Activated naive CD4-positive, alpha-beta T cell treated with anti-CD3 and anti-CD28 coated beads, Interleukin-2, amount 50 U/mL, for 72 hours (primary cell): ENCODE data around the gene MGAT5B. TPM values are rescaled to one million over a fixed set of nuclear protein-coding genes. Genes with fewer than 3 reads are reported as not detected.
A peak's percentile ranks its signal among the peaks of the same experiment; 100 is the strongest.

Experiments used
- ATAC-seq, 2 donors: fragments of 150-1000 bp; cut with Tn5 transposase; 2 replicates each; pipeline ENCODE4 v1.10.0; 2021; ENCODE audit warnings: mild to moderate bottlenecking in 2 of 2, moderate library complexity in 2 of 2
- DNase-seq, 2 donors: peaks; one replicate each; pipeline ENCODE4 v3.0.0; 2021 to 2022; ENCODE audit warnings: low spot score in 2 of 2
- H3K27ac Mint-ChIP-seq, 2 donors: one replicate each; pipeline ENCODE4 v1.8.0; 2022; ENCODE audit warnings: mild to moderate bottlenecking in 2 of 2, mixed read lengths in 2 of 2
- H3K36me3 Mint-ChIP-seq, 2 donors: one replicate each; pipeline ENCODE4 v1.8.0; 2022; ENCODE audit warnings: mixed read lengths in 2 of 2
- H3K9me3 Mint-ChIP-seq, 2 donors: one replicate each; pipeline ENCODE4 v1.8.0; 2022; ENCODE audit warnings: mixed read lengths in 2 of 2
- total RNA-seq, 2 donors: library from RNA; stranded (reverse); gene quantifications; one replicate each; pipeline ENCODE4 v1.2.3, GENCODE V29; 2022

Gene MGAT5B
- total RNA-seq, 2 donors from 2014 or later = 0.77 TPM; not detected in 1

DNA sequence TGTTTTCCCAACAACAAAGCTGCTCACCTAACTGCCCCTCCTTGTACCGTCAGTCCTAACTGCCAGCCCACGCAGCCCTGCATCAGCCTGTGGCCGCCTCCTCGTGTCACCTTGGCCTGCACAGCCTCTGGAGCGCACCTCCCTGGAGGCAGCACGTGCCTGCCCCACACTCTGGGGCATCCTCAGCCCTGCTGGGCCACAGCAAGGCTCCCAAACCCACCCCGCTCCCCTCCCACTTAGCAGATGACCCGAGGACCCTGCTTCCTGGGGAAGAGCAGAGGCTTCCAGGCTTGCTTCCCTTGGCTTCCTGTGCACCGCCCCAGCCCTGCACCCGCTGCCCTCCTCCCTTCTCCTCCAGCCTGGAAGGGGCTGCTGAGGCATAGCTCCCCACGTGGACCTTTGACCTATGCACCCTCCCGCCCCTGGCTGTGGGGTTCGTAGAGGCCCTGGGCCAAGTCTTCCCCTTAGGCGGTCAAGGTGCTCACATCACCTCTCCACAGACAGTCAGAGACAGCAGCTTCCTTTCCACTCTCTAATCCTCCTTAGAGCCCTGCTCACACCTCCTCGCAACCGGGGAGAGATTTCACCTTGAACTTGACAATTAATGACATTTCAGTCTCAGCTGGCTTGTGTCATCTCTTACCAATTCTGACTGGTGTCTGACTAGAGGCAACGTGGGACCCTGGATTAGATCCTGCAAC lies 115.0 kb downstream of the MGAT5B start:
- H3K9me3 Mint-ChIP-seq = peaks cover 2% of the 10 kb centered on the region in 2 donors
- ATAC-seq (peak; percentile 32 to 37), DNase-seq (no peak)
- H3K27ac Mint-ChIP-seq = peak overlapping the region in 1 of 2 donors; percentile 71
- H3K36me3 Mint-ChIP-seq = peaks cover 6% of the 10 kb centered on the region in 2 donors

DNA sequence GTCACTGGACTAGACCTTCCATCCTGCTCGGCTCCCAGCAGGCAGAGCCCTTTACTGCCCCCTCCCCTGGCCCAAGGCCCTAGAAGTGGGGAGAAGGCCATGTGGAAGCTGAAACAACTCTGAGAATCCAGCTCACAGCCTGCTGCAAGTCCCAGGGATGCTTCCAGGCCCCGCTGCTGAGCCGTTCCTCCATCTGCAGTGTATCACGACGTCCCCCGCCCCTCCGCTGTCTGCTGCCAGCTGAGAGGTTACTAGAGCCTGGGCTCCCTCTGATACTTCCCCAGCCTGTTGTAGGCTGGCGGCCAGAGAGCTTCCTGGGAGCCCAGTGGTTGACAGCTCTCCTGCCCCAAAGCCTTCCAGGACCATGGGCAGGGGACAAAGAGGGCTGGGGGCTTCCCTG lies 118.2 kb downstream of the MGAT5B start:
- ATAC-seq = no peak
- H3K36me3 Mint-ChIP-seq = no peaks in the 10 kb centered on the region
- no peaks in the 10 kb centered on the region for H3K9me3 Mint-ChIP-seq
- DNase-seq = no peak
- no peak overlapping the region for H3K27ac Mint-ChIP-seq

DNA sequence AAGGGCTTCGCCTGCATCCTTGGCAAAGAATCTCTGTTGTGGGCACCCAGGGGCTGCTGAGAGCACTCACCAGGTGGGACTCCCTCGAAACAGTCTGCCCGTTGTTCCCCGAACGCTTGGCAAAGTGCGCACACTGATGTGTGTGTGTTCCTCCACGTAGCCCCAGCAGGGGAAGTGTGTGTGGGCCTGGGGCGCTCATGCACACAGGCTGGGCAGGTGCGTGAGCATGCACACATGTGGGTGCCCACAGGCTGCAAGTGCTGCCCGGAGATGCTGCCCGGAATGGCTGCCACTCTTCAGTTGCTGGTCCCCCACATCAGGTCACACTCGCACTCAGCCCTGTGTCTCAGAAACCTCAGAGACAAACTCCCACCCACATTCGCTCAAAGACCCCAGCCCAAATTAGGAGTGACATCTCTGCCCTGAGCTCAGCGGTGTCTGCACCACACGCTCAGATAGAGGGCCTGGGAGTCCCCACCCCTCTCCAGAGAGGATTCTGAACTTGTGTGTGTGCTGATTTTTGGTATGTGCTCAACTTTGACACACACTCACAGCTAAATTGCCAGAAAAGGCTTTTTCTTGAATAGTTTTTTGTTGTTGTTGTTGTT lies 119.4 kb downstream of the MGAT5B start:
- no peak overlapping the region for H3K27ac Mint-ChIP-seq
- H3K9me3 Mint-ChIP-seq = no peaks in the 10 kb centered on the region
- ATAC-seq = no peak
- no peaks in the 10 kb centered on the region for H3K36me3 Mint-ChIP-seq
- DNase-seq = no peak

DNA sequence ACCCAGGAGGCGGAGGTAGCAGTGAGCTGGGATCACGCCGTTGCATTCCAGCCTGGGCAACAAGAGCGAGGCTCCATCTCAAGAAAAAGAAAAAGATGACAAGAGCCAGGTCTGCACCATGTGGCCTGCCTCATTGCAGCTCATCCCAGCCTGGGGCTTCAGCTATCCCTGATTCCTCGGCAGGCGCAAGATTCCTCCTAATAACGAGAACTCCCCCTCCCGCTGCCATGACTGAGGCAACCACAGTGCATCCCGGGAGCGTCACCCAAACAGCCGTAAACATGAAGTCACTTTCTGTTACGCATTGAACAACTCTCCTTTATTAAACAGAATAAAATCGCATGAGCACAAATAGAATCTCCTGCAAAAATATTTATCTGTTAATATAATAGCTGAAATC lies 120.6 kb downstream of the MGAT5B start:
- H3K9me3 Mint-ChIP-seq = no peaks in the 10 kb centered on the region
- H3K36me3 Mint-ChIP-seq = no peaks in the 10 kb centered on the region
- ATAC-seq = no peak
- no peak for DNase-seq
- H3K27ac Mint-ChIP-seq = no peak overlapping the region

DNA sequence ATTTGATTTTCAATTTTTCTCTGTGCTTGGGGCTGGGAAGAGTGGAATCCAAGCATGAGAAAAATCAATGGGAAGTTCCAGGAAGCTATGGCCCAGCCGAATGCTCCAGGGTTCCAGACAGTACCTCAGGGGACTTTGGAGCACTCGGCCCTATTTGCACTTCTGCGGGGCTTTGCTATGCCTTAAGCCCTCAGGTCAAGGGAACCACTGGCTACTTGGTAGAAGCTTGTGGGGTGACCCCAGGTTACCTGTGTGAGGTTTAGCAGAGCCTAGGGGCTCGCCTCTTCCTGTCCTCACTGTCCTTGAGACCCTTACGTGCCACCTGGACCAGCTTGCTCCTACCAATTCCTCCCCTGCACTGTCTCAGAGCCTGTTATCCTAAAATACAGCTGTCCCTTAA lies 121.3 kb downstream of the MGAT5B start:
- ATAC-seq (no peak), DNase-seq (no peak)
- Mint-ChIP-seq H3K36me3 (no peaks in the 10 kb centered on the region), H3K9me3 (no peaks in the 10 kb centered on the region), H3K27ac (no peak overlapping the region)

DNA sequence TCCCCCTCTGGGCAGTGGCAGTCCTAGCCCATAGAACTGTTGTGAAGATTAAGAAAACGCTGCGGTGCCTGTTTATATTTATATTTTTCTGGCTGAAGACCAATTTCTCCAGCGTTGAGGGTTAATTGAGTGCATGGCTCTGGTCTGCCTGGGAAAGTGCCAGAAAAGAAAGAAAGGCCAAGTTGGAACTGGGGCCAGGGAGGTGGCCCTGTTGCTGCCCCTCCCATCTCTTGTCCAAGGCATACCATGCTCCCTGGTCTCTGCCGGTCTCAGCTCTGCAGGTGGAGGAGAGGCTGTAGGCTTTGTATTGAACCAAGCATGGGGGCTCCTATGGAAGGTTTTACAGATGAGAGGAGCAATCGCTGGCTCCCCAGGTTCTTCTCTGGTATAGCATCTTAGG lies 124.7 kb downstream of the MGAT5B start:
- Mint-ChIP-seq H3K9me3 (no peaks in the 10 kb centered on the region), H3K36me3 (no peaks in the 10 kb centered on the region), H3K27ac (no peak overlapping the region)
- ATAC-seq (no peak), DNase-seq (no peak)

DNA sequence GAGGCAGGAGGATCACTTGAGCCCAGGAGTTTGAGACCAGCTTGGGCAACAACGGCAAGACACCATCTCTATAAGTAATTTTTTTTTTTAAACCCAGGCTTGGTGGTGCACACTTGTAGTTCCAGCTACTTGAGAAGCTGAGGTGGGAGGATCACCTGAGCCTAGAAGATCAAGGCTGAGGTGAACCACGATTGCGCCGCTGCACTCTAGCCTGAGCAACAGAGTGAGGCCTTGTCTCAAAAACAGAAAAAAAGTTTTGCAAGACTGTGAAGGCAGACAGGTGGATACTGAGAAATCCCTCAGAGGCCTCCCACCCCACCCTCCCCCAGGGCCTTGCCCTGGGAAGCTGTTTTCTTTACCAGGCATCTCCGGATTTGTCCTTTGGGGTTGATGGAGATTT lies 125.4 kb downstream of the MGAT5B start:
- no peaks in the 10 kb centered on the region for H3K9me3 Mint-ChIP-seq
- peak overlapping the region in 1 of 2 donors; percentile 25 for H3K27ac Mint-ChIP-seq
- ATAC-seq = no peak
- H3K36me3 Mint-ChIP-seq = no peaks in the 10 kb centered on the region
- DNase-seq = no peak

DNA sequence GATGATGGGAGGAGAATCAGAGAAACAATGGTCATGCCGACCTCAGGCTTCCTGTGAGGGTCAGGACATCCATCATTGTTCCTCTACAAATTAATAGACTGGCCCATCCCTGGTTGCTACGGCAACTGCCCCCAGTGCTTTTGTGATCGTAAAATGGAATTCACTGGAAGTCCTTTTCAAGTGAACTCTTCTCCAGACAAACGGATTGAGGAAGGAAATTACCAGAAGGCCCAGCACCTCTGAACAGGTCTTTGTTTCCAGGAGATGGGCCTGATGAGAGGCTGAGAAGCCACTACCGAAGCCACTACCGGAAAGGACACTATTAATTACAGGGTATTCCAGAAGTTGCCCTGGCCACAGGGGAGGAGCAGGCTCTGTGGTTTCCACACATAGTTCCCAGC lies 126.0 kb downstream of the MGAT5B start:
- DNase-seq (no peak), ATAC-seq (no peak)
- Mint-ChIP-seq H3K27ac (peak overlapping the region in 1 of 2 donors; percentile 25), H3K36me3 (no peaks in the 10 kb centered on the region), H3K9me3 (no peaks in the 10 kb centered on the region)

DNA sequence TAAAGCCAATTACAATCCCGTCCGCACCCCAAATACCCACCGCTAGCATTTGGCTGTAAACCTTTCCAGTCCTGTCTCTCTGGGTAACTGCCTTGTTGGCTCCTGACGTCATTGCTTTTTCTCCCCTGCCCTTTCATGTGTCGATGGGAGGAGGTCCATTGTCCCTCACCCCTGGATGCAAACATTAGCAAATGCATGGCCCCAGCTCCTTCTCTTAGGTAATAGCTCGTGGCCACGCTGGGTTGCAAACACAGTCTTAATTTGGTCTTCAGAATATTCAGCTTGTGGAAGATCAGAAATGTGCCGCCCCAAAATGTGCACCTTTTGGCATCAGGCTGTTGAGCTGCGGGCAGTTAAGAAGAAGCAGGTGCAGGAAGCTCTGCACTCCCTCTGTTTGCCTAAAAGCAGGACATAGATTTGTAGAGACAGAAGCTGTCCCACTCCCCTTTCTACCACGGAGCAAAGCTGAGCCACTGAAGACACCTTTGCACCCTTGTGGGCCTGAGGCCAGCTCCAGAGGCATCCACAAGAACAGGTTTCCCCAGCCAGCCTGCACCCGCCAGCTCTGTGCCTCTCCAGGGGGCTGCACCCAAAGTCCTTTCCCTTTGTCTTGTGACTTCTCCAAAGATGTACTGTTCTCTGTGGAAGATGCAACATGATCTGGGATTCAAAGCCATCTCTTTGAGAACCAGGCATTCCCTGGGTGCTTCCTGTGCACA lies 127.3 kb downstream of the MGAT5B start:
- Mint-ChIP-seq H3K36me3 (no peaks in the 10 kb centered on the region), H3K9me3 (no peaks in the 10 kb centered on the region), H3K27ac (peak overlapping the region in 1 of 2 donors; percentile 22)
- no peak for ATAC-seq
- DNase-seq = no peak

DNA sequence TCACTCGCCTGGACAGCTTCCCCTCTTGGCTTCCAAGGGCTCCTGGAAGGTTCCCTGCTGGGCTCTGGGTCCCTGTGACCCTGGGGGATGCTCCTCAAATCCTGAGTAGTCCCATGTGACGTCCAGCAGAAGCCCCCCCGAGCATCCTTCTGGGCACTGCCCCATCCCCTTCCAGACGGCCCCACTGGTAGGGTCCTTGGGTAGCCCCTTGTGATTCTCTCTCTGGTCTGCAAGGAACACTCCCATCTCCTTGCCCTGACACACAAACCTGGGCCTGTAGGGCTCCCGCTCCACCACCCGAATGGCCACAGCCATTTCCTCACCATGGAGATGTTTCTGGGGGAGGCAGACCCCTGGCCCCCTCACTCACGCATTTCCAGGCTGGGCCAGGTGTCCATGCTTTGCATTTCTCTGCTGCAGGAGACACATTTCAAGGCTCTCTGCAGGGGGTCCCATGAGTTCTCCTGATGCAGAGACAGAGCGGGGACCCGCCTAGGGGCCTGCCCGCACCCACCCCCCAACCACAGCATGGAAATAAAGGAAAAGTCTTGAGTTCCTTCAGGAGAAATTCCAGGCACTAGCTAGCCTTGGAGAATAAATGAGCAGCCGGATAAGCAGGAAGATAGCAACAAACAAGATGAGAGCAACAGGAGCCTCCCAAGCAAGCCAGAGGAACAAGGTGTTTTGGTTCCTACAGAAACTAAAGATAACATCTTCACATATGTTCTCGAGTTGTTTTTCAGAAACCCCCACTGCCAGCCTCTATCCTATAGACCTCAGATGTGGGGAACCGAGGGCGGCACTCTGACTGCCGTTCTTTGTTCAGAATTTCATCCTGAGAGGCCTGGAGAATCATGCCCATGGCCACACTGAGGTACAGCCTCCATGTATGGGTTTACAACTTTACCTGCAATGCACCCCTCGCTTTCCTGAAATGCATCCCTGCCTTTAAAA lies 128.8 kb downstream of the MGAT5B start:
- Mint-ChIP-seq H3K27ac (peak overlapping the region; percentile 81 to 85), H3K36me3 (no peaks in the 10 kb centered on the region), H3K9me3 (no peaks in the 10 kb centered on the region)
- ATAC-seq (no peak), DNase-seq (no peak)

DNA sequence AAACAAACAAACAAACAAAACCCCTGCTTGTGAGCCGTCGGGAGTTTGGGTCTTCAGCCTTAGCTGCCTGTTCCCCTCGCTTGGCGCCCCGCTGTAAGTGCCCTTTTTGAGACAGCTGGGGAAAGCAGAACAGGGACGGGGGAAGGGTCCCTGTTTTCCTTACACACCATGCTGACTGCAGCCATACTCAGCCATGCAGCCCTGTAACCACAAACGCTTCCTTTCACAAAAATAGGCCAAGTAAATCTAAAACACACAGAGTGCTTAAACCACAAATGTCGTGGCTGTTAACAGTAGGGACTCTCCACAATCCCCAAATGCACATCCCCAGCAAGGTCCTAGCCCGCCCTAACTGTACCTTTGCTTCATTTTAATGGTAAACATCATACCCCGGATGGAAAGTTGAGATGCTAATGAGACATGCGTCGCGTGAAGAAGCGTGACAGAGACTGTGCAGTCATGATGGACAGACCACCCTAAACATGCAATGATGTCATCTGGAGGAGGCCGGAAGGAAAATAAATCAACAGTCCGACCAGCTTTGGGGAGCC lies 129.9 kb downstream of the MGAT5B start:
- H3K9me3 Mint-ChIP-seq = no peaks in the 10 kb centered on the region
- H3K36me3 Mint-ChIP-seq = no peaks in the 10 kb centered on the region
- peak; percentile 37 to 71 for DNase-seq
- peak overlapping the region; percentile 81 to 85 for H3K27ac Mint-ChIP-seq
- ATAC-seq = peak; percentile 93 to 95

DNA sequence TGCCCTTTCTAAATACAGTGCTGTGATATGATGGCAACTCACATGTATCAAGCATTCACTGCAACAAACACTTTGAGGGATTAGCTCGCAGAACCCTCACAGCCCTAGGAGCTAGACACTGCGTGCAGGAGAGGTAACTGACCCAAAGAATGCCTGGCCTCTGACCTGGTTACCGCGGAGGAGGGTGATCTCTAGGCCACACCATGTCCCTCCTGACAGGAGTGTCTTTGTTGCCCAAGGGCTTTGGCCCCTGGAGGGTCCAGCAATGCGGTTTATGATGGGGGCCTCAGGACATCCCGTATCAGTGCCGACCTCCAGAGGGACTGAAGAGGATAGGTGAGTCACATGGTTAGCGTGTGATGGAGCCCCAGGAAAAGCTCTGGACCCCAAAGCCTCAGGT lies 130.6 kb downstream of the MGAT5B start:
- ATAC-seq = no peak
- H3K27ac Mint-ChIP-seq = peak overlapping the region; percentile 81 to 85
- no peak for DNase-seq
- no peaks in the 10 kb centered on the region for H3K9me3 Mint-ChIP-seq
- H3K36me3 Mint-ChIP-seq = no peaks in the 10 kb centered on the region

Other genes with a start within 250 kb of the MGAT5B start
- gene ST6GALNAC1, start 224.6 kb upstream of the MGAT5B start, total RNA-seq = 1 to 10 TPM; 1.0 to 3.0 TPM
- gene MXRA7, start 157.4 kb upstream of the MGAT5B start, total RNA-seq = 1 to 10 TPM; 4.8 to 9.1 TPM
- 10 to 100 TPM; 82.3 to 91.0 TPM for gene JMJD6, start 141.8 kb upstream of the MGAT5B start, total RNA-seq
- gene METTL23, start 141.6 kb upstream of the MGAT5B start, total RNA-seq = 10 to 100 TPM; 13.9 to 30.0 TPM
- 100 to 1,000 TPM; 242 to 351 TPM for gene SRSF2, start 131.1 kb upstream of the MGAT5B start, total RNA-seq
- gene MFSD11, start 130.3 kb upstream of the MGAT5B start, total RNA-seq = 10 to 100 TPM; 23.2 to 24.1 TPM